ENCODE measurements around the gene DLGAP1.

Gene DLGAP1

GRCh38 chr18:3902676-3903075 lies 552.4 kb downstream of the DLGAP1 start:
- H3K27ac ChIP-seq, result no peak overlapping the region
- TF ChIP-seq CTCF (IDR thresholded peaks at IDR 0.05), result no peak
- H3K27me3 ChIP-seq, result no peaks in the 10 kb centered on the region
- H3K36me3 ChIP-seq, result no peaks in the 10 kb centered on the region
- H3K9me3 ChIP-seq, result no peaks in the 10 kb centered on the region
- no peaks in the 10 kb centered on the region for H3K4me1 ChIP-seq (ENCODE audit: control insufficient read depth in 1 of 2, insufficient read depth in 1 of 2, low read depth in 1 of 2, low read length in 1 of 2)
- no peak overlapping the region for H3K4me3 ChIP-seq (ENCODE audit: low read depth in 1 of 2, low read length in 1 of 2)

DNA sequence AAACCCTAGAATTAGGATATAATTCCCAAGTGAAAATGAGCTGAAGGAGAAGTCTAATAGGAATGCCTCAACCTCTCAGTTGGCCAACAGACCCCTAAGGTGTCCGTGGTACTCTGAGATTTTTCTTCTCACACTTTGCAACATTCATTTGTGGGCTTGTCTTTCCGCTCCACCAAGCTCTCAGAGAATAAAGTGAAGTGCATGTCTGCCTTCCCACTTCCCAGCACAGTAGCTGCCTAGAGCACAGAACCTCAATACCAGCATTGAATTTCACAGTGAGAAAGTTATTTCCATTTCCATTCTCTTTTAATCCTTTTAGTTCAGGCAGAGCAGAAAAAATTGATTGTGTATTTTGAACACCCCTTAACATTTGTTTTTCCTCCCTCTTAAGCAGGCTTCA lies 553.3 kb downstream of the DLGAP1 start:
- Histone ChIP-seq H3K36me3 (no peaks in the 10 kb centered on the region), H3K9me3 (no peaks in the 10 kb centered on the region), H3K27ac (no peak overlapping the region), H3K27me3 (no peaks in the 10 kb centered on the region), H3K4me1 (ENCODE audit: control insufficient read depth in 1 of 2, insufficient read depth in 1 of 2, low read depth in 1 of 2, low read length in 1 of 2) (no peaks in the 10 kb centered on the region), H3K4me3 (ENCODE audit: low read depth in 1 of 2, low read length in 1 of 2) (no peak overlapping the region)
- no peak for TF ChIP-seq CTCF (IDR thresholded peaks at IDR 0.05)

- Histone ChIP-seq H3K27ac (no peak overlapping the region), H3K4me3 (ENCODE audit: low read depth in 1 of 2, low read length in 1 of 2) (no peak overlapping the region), H3K27me3 (no peaks in the 10 kb centered on the region), H3K4me1 (ENCODE audit: control insufficient read depth in 1 of 2, insufficient read depth in 1 of 2, low read depth in 1 of 2, low read length in 1 of 2) (no peaks in the 10 kb centered on the region), H3K9me3 (no peaks in the 10 kb centered on the region), H3K36me3 (no peaks in the 10 kb centered on the region)
- no peak for TF ChIP-seq CTCF (IDR thresholded peaks at IDR 0.05)
Measured at GRCh38 chr18:3901042-3901441, 554.1 kb downstream of the DLGAP1 start.

DNA sequence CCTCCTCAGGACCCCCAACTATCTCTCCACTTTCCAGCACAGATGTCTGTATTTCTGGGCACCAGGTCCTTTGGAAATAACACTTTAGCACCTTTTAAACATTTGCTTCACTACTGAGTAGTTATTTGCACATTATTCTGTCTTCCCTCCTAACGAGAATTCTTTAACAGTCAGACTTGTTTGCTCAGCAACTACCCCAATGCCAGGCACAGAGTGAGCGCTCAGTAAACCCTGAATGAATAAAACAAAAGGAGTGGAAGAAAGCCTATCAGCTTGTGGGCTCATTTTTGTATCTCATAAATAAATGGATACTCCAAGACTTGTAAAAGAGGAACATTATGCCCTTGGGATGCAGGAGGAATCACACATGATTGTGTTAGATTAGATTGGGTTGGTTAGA lies 554.8 kb downstream of the DLGAP1 start:
- no peak for TF ChIP-seq CTCF (IDR thresholded peaks at IDR 0.05)
- H3K9me3 ChIP-seq, result no peaks in the 10 kb centered on the region
- no peaks in the 10 kb centered on the region for H3K4me1 ChIP-seq (ENCODE audit: control insufficient read depth in 1 of 2, insufficient read depth in 1 of 2, low read depth in 1 of 2, low read length in 1 of 2)
- H3K4me3 ChIP-seq (ENCODE audit: low read depth in 1 of 2, low read length in 1 of 2), result no peak overlapping the region
- no peaks in the 10 kb centered on the region for H3K27me3 ChIP-seq
- H3K36me3 ChIP-seq, result no peaks in the 10 kb centered on the region
- no peak overlapping the region for H3K27ac ChIP-seq

- no peaks in the 10 kb centered on the region for H3K36me3 ChIP-seq
- no peaks in the 10 kb centered on the region for H3K27me3 ChIP-seq
- H3K9me3 ChIP-seq, result no peaks in the 10 kb centered on the region
- H3K4me3 ChIP-seq (ENCODE audit: low read depth in 1 of 2, low read length in 1 of 2), result no peak overlapping the region
- TF ChIP-seq CTCF (IDR thresholded peaks at IDR 0.05), result no peak
- H3K27ac ChIP-seq, result no peak overlapping the region
- no peaks in the 10 kb centered on the region for H3K4me1 ChIP-seq (ENCODE audit: control insufficient read depth in 1 of 2, insufficient read depth in 1 of 2, low read depth in 1 of 2, low read length in 1 of 2)
Measured at GRCh38 chr18:3898861-3899613, 556.1 kb downstream of the DLGAP1 start.

Data from neutrophil (primary cell).